SIG-M5 treated with dmso at 0.1 percent for 504 hours (cell line): ENCODE measurements around the gene PPP2R5E.
A peak's percentile ranks its signal among the peaks of the same experiment; 100 is the strongest.
"Not testable (repeated sequence)": the region's sequence is repeated elsewhere in the genome, so short reads cannot be mapped to it uniquely, and the experiment has no call there.

Experiments used
- DNase-seq: peaks from one replicate; lab custom pipeline; 2025; ENCODE audit not compliant: unreplicated experiment; lab: John Stamatoyannopoulos, UW

PPP2R5E gene

GRCh38 chr14:63543000-63543825 is at the start of gene PPP2R5E:
Gene PPP2R5E, minus strand, starts transcription at chr14:63543377. Its CDS starts 3,692 bp downstream, at chr14:63539685.
- DNase-seq, result peak; percentile 98

GRCh38 chr14:63583046-63583445 is 39.9 kb upstream of the PPP2R5E start:
- not testable (repeated sequence) for DNase-seq

DNA sequence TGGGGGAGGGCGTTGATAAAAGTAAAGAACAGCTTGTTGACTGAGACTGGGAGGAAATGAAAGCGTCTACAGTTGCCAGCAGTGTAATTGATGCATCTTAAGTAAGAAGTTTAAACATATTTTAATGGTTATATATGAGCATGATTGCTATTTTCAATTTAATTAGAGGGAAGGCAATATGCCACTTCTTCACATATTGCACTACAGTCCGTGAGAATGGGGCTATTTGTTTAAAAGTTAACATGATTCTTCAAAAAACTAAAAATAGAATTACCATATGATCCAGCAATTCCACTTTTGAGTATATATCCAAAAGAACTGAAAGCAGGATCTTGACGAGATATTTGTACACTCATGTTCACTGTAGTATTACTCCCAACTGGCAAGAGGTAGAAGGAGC is 38.3 kb upstream of the PPP2R5E start:
- no peak for DNase-seq

DNA sequence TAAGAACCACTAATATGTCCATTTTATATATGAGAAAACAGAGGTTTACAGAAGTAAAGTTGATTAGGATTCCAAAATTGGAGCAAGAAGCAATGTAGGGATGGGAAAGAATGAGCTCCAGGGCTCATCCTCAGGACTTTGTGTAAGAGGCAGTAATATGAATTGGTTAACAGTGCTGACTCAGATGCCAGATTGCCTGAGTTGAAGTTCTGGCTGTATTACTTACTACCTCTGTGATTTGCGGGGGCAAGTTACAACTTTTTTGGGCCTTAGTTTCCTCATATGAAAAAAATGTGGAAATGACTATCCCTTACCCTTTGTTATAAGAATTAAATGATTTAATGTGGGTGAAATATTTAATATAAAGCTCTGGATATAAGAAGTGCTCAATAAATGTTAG is 35.1 kb upstream of the PPP2R5E start:
- DNase-seq, result no peak

DNA sequence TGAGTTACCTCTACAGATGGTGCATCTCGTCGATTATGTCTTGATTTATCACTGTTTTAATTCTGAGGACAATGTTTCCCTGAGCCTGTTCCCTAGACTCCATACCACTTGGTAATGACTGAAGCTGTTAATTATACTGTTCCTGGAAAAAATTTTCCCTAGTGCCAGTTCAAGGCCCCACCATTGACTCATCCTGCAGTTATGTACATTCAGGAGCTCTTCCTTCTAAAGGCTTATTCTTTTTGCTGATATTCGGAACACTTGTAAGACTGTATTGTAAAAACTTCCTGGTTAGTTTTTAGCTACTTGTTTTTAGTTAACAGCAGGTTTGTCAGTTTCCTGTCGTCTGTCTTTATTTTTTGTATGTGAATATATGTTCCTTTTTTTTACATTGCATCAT is 30.4 kb upstream of the PPP2R5E start:
- no peak for DNase-seq

DNA sequence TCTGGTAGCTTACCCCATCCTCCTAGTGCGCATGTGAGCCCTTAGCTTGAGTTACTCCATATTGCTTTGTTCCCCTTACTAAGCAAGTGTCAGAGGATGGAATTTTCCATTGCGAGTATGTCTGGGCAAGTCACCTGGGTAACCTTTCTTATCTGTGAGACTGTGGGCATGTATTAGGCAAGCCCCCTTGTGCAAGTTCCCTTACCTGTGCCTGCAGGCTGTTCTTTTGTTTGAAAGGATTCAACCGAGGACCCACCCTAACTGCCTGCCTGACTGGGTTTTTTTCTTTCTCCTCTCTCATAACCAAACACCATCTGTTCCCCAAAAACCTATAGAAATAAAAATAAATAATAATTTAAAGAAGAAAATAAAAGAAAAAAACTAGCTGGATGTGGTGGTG is 22.3 kb upstream of the PPP2R5E start:
- DNase-seq, result no peak

DNA sequence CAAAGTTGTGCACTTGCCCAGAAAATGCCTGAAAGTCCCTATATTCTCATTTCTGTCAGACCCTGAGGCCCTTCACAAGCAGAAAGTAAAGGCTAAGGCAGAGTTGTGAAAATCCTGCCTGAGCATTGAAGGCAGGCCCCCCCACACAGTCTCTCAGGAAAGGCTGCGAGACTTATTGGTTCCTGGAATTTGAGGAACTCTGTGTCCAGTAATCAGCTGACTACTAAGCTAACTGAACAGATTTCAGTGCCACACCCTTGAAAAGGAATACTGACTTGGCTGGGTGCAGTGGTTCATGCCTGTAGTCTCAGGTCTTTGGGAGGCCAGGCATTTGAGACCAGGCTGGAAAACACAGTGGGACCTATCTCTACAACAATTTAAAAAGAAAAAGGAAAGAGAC is 21.1 kb upstream of the PPP2R5E start:
- DNase-seq, result peak; percentile 19

- peak; percentile 15 for DNase-seq
Observed at GRCh38 chr14:63563370-63564026, 20.3 kb upstream of the PPP2R5E start.

GRCh38 chr14:63562405-63562804 is 19.2 kb upstream of the PPP2R5E start:
- DNase-seq, result no peak

DNA sequence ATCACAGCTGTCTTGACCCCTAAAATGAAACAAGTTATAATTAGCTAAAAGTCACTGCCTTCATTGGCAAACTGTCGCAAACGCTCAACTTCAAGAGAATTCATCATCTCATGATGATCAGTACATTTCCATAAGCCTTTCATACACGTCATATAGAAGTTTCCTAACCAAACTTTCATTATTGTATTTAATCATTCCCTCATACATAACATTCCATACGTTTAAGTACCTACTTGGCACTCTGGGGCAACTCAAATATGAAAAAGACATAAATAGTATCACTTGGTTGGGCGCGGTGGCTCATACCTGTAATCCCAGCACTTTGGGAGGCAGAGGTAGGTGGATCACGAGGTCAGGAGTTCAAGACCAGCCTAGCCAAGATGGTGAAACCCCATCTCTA is 12.4 kb upstream of the PPP2R5E start:
- no peak for DNase-seq

DNA sequence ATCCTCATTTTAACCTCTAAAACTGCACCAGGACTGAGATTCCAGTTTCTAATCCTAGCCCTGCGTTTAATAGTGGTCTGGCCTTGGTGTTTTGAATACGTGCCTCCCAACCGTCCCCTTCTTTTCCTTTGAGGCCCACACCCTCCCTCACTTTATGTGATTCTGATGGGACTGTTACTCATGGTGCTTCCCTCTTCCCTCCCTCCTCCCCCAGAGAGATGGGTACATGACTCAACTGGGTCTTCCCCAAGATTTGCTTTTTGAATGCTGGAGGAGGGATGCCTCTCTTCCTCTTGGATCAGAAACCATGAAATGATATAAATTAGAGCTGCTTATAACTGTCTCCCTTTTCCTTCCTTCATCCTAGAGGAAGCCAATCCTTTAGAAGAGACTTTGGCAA is 8.2 kb upstream of the PPP2R5E start:
- no peak for DNase-seq

DNA sequence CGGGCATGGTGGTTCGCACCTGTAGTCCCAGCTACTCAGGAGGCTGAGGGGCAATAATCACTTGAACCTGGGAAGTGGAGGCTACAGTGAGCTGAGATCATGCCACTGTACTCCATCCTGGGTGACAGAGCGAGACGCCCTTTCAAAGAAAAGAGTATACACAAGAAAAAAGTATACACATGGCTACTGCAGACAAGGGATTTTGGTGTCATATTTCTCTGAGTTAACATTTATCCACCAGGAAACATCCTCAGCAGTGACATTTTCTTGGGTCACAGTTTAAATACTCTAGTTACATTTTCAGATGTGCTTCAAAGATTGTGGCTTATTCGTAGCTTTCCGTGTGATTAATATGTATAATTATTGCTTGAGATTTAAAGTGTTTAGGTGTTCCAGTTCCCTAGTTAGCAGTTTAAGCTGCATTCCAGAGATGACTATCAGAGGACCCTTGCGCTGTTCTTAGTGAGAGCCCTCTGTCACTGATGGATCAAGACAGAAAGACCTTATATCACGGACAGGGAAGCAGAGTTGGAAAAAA is 4.7 kb upstream of the PPP2R5E start:
- no peak for DNase-seq

DNA sequence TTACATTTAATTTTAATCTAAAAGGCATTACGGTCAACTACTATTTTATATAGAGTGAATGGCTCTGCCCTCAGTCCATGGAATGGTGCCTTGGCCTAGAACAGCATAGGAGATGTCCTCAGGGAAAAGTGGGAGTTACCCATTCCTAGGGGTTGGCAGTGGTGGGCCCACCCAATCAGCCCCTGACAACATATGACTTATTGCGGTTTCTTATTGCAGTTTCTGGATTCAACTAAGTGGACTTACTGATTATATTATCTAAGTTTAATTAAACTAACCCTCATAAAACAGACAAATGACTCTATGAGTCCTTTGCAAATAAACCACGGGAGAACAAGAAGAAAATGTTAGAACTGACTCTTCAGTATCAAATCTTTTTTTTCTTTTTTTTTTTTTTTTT is 2.3 kb upstream of the PPP2R5E start:
- no peak for DNase-seq

- DNase-seq, result peak; percentile 11
Observed at GRCh38 chr14:63544591-63545299, 1.6 kb upstream of the PPP2R5E start.

DNA sequence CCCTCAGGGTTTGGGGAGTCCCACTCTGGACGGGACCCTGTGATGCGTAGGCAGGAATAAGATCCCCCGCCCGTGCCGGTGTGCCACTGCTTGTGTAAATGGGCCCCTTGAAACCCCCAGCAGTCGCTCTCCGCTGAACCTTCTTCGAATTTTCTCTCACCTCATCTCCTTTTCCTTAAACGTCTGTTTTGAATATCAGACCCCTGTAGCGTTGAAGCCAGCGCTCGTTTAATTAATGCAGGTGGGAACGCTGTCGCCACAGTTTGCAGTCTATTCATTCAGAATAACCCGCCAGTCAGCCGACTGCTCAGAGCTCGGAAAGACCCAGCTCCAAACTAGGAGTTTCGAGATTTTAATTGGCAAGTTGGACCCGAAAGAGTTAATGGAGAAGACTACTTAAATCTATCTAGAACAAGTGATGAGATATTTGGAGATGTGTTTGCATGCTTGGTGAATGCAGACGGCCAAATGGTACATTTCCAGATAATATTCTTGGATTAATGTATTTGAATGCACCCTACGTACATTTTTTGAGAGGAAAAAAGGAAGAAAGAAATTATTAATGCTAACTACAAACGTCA is 739 bp upstream of the PPP2R5E start:
- peak; percentile 46 for DNase-seq

GRCh38 chr14:63542231-63542999 is 762 bp downstream of the PPP2R5E start:
- peak; percentile 14 for DNase-seq

DNA sequence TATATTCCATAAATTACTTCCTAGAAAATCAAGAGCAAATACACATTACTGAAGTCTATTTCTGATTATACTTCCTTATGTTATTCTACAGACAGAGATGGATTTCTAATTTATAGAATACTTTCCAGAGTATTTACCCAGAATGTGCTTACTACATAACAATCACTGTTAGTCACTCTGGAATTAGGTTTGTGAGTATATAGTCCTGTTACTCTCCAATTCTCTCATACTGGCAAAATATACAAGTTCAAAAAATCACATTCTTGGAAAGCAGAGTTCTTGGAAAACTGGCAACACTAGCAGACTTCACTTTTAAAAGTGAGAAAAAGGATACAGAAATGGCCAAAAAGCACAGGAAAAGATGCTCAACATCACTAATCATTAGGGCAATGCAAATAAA is 7.3 kb downstream of the PPP2R5E start:
- no peak for DNase-seq

DNA sequence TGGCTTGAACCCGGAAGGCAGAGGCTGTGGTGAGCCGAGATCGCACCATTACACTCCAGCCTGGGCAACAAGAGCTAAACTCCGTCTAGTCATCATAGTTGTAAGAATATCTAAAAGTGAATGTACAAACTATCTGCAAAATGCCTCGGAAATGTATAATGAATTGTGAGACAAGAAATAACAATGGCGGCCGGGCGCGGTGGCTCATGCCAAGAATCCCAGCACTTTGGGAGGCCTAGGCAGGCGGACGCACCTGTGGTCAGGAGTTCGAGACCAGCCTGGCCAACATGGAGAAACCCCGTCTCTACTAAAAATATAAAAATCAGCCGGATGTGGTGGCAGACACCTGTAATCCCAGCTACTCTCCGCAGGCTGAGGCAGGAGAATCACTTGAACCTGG is 9.7 kb downstream of the PPP2R5E start:
- no peak for DNase-seq

DNA sequence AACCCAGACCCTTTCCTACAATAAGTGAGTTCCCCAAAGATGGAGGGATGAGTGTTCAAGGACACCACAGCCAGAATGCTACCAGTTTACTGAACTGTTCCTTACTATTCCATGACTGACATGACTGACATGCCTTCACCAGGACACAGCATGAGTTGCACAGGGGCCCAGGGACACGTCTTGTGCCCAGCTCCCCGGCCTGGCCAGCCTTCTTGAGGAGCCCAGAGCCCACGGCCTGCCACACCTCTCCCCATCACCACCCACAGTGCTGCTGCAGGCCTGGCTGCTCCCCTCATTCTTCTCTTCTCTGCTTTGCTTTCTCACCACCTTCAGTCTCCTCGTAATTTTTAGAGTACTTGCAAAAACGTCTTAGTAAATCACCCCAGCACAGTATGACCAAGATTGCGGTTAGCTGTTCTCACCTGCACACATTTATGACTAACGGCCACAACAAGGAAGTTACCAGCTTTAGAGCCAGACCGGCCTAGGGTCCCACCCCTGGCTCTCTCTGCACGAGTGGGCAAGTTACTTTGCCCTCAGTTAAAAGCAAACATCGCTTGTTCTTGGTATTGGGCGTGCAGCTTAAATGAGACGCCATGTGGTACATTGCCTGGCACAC is 18.5 kb downstream of the PPP2R5E start:
- no peak for DNase-seq
